Stimulated activated CD4-positive, alpha-beta T cell treated with anti-CD3 and anti-CD28 coated beads, TNF-alpha, amount 100 ng/mL, for 4 hours (primary cell): ENCODE measurements around the gene GTPBP4.
"Not testable (repeated sequence)": the region's sequence is repeated elsewhere in the genome, so short reads cannot be mapped to it uniquely, and the experiment has no call there.

Experiments used
- DNase-seq, 3 experiments: peaks; one replicate each; pipeline ENCODE4 v3.0.0-alpha.2; 2020; ENCODE audit warnings: low read depth in 3 of 3

Gene GTPBP4

GRCh38 chr10:1056326-1057105, 68.3 kb downstream of the GTPBP4 start, which contains the start of gene WDR37:
WDR37 (plus strand) TSS chr10:1056385; CDS start chr10:1072156, 15,771 bp downstream.
- peak; percentile 80 to 83 (median 81) for DNase-seq

GRCh38 chr10:1057106-1057657, 68.9 kb downstream of the GTPBP4 start:
- DNase-seq = no peak

GRCh38 chr10:1058017-1058416, 69.8 kb downstream of the GTPBP4 start:
- DNase-seq = no peak

- DNase-seq = no peak
Measured at GRCh38 chr10:1059902-1060301, 71.7 kb downstream of the GTPBP4 start.

GRCh38 chr10:1061930-1062774, 73.9 kb downstream of the GTPBP4 start:
- DNase-seq = no peak

GRCh38 chr10:1063232-1063865, 75.1 kb downstream of the GTPBP4 start:
- DNase-seq = no peak

- DNase-seq = no peak
Measured at GRCh38 chr10:1064964-1065247, 76.7 kb downstream of the GTPBP4 start.

GRCh38 chr10:1066734-1067133, 78.5 kb downstream of the GTPBP4 start:
- DNase-seq = not testable (repeated sequence)

GRCh38 chr10:1068380-1069361, 80.4 kb downstream of the GTPBP4 start:
- no peak for DNase-seq
